GM12878 (cell line): ENCODE measurements around the gene TPRA1. TPM values are rescaled to one million over a fixed set of nuclear protein-coding genes. Genes with fewer than 3 reads are reported as not detected.

Experiments
- ATAC-seq: fragments of 200-7000 bp; cut with Tn5 transposase; 3 replicates; pipeline ENCODE4 v1.9.1; 2020; ENCODE audit warnings: mild to moderate bottlenecking, moderate library complexity
- BruUV-seq: library from RNA; stranded (reverse); fragments of 400-500 nt; replicated peaks from 2 replicates; lab custom pipeline; 2021; lab: Mats Ljungman, UMichigan
- CTCF ChIA-PET: fragments of 300-600 bp; sonication (Branson Sonifier 250); formaldehyde crosslinking; extraction: SDS; loops from one replicate; lab custom pipeline; 2021; ENCODE audit warnings: inconsistent platforms; lab: Yijun Ruan, JAX
- POLR2A ChIA-PET: fragments of 350-600 bp; formaldehyde crosslinking; extraction: SDS; loops from one replicate; lab custom pipeline; 2021; ENCODE audit warnings: inconsistent platforms; lab: Charles Lee
- RAD21 ChIA-PET: fragments of 300-600 bp; sonication (Branson Sonifier 250); formaldehyde crosslinking; loops from one replicate; lab custom pipeline; 2023; ENCODE audit warnings: antibody characterized with exemption; ENCODE audit not compliant: unreplicated experiment; lab: Charles Lee
- SMC1A ChIA-PET: fragments of 300-600 bp; sonication (Branson Sonifier 250); formaldehyde crosslinking; loops from one replicate; lab custom pipeline; 2023; ENCODE audit not compliant: unreplicated experiment, uncharacterized antibody; lab: Charles Lee
- DNase-seq: peaks from one replicate; pipeline ENCODE4 v3.0.0-alpha.2; 2011; ENCODE audit warnings: low read depth, low spot score
- FAIRE-seq: peaks from 3 replicates; lab custom pipeline; 2011; peaks lifted over from hg19 to GRCh38; lab: Jason Lieb, UNC
- H2AFZ ChIP-seq: 2 replicates; pipeline ENCODE4 v1.6.0; 2011; ENCODE audit warnings: low read depth, low read length, control low read depth; ENCODE audit not compliant: control insufficient read depth
- H3K27ac ChIP-seq: 2 replicates; pipeline ENCODE4 v1.5.1; 2011; ENCODE audit warnings: control low read depth; ENCODE audit not compliant: control insufficient read depth, insufficient read depth
- H3K27me3 ChIP-seq, 2 experiments: replicated peaks in 1 of 2; 2 replicates each; pipeline versions ENCODE4 v1.6.0 to v1.6.1; 2011; ENCODE audit warnings: low read length in 1 of 2; ENCODE audit not compliant: control insufficient read depth in 2 of 2, insufficient read depth in 2 of 2
- H3K36me3 ChIP-seq, 2 experiments: 2 replicates each; pipeline ENCODE4 v1.5.1; 2011; ENCODE audit warnings: low read length in 1 of 2; ENCODE audit not compliant: control insufficient read depth in 2 of 2, insufficient read depth in 2 of 2
- H3K4me1 ChIP-seq: 2 replicates; pipeline ENCODE4 v1.6.1; 2011; ENCODE audit warnings: mild to moderate bottlenecking, low read length, moderate library complexity, mixed read lengths; ENCODE audit not compliant: control insufficient read depth, insufficient read depth
- H3K4me2 ChIP-seq: 2 replicates; pipeline ENCODE4 v1.6.0; 2011; ENCODE audit warnings: control low read depth; ENCODE audit not compliant: control insufficient read depth, insufficient read depth
- H3K4me3 ChIP-seq: fragments of 200-600 bp; sonication (generic); 2 replicates; pipeline ENCODE4 v1.5.1; 2016
- H3K79me2 ChIP-seq: 2 replicates; pipeline ENCODE4 v1.6.0; 2011; ENCODE audit warnings: low read length; ENCODE audit not compliant: control insufficient read depth, insufficient read depth
- H3K9ac ChIP-seq: 2 replicates; pipeline ENCODE4 v1.8.0; 2011; ENCODE audit warnings: low read length, control low read depth, mixed read lengths; ENCODE audit not compliant: control insufficient read depth, insufficient read depth
- H3K9me3 ChIP-seq: replicated peaks from 3 replicates; pipeline ENCODE4 v1.5.1; 2011; ENCODE audit warnings: mild to moderate bottlenecking, low read length; ENCODE audit not compliant: control insufficient read depth, insufficient read depth
- H4K20me1 ChIP-seq: 2 replicates; pipeline ENCODE4 v1.6.0; 2011; ENCODE audit not compliant: control insufficient read depth, insufficient read depth
- EGR1 ChIP-seq, 2 experiments: IDR thresholded peaks; 1 replicate in 1 of 2; 2 replicates in 1 of 2; pipeline ENCODE4 v1.6.1; 2011 to 2012; ENCODE audit warnings: low read depth in 2 of 2, low read length in 2 of 2, borderline replicate concordance in 1 of 2, mild to moderate bottlenecking in 1 of 2, moderate library complexity in 1 of 2
- FOXM1 ChIP-seq: IDR thresholded peaks from 2 replicates; pipeline ENCODE4 v1.6.1; 2012; ENCODE audit warnings: low read depth, mild to moderate bottlenecking, inconsistent platforms, low read length, moderate library complexity
- HDGF ChIP-seq: fragments of 450-650 bp; IDR thresholded peaks from 2 replicates; pipeline ENCODE4 v1.6.1; 2016; ENCODE audit warnings: antibody characterized with exemption
- IRF3 ChIP-seq: fragments of 450-650 bp; IDR thresholded peaks from 2 replicates; pipeline ENCODE4 v1.6.1; 2014; ENCODE audit warnings: mild to moderate bottlenecking
- JUNB ChIP-seq: IDR thresholded peaks from 2 replicates; pipeline ENCODE4 v1.6.1; 2016; ENCODE audit warnings: antibody characterized with exemption, mild to moderate bottlenecking
- KLF5 ChIP-seq: fragments of 450-650 bp; IDR thresholded peaks from 2 replicates; pipeline ENCODE4 v1.6.1; 2014; ENCODE audit warnings: mild to moderate bottlenecking; ENCODE audit not compliant: partially characterized antibody
- MXI1 ChIP-seq: fragments of 150-350 bp; IDR thresholded peaks from 2 replicates; pipeline ENCODE4 v1.6.1; 2011; ENCODE audit warnings: low read depth, mild to moderate bottlenecking, inconsistent platforms, low read length, improper control_type of control experiment
- MYC ChIP-seq: IDR thresholded peaks from 2 replicates; pipeline ENCODE4 v1.6.1; 2011; ENCODE audit warnings: mild to moderate bottlenecking, low read length, moderate library complexity, inconsistent platforms; ENCODE audit not compliant: insufficient read depth, insufficient replicate concordance, insufficient read length, severe bottlenecking
- NFYA ChIP-seq: IDR thresholded peaks from 2 replicates; pipeline ENCODE4 v1.6.1; 2011; ENCODE audit warnings: low read depth, mild to moderate bottlenecking, low read length, improper control_type of control experiment, borderline replicate concordance
- NR2C1 ChIP-seq: fragments of 450-650 bp; IDR thresholded peaks from 2 replicates; pipeline ENCODE4 v1.6.1; 2017; ENCODE audit warnings: antibody characterized with exemption, mild to moderate bottlenecking, moderate library complexity
- NR2F1 ChIP-seq: fragments of 450-650 bp; conservative IDR thresholded peaks from 2 replicates; pipeline ENCODE4 v1.6.1; 2017; ENCODE audit warnings: mild to moderate bottlenecking
- RAD21 ChIP-seq: IDR thresholded peaks from 2 replicates; pipeline ENCODE4 v1.6.1; 2011; ENCODE audit warnings: mild to moderate bottlenecking, low read depth, low read length, moderate library complexity; ENCODE audit not compliant: insufficient read depth
- SMAD5 ChIP-seq: IDR thresholded peaks from 2 replicates; pipeline ENCODE4 v1.6.1; 2016; ENCODE audit warnings: antibody characterized with exemption, low read depth
- SMC3 ChIP-seq: IDR thresholded peaks from 2 replicates; pipeline ENCODE4 v1.6.1; 2011; ENCODE audit warnings: low read length, improper control_type of control experiment, borderline replicate concordance
- TAF1 ChIP-seq: IDR thresholded peaks from 2 replicates; pipeline ENCODE4 v1.6.1; 2011; ENCODE audit warnings: mild to moderate bottlenecking, low read depth, low read length, borderline replicate concordance
- TARDBP ChIP-seq: IDR thresholded peaks from 2 replicates; pipeline ENCODE4 v1.6.1; 2016; ENCODE audit warnings: borderline replicate concordance
- TBL1XR1 ChIP-seq: IDR thresholded peaks from 2 replicates; pipeline ENCODE4 v1.6.1; 2012; ENCODE audit warnings: low read depth, low read length, improper control_type of control experiment
- TCF3 ChIP-seq: IDR thresholded peaks from 2 replicates; pipeline ENCODE4 v1.6.1; 2012; ENCODE audit warnings: low read depth, mild to moderate bottlenecking, low read length, borderline replicate concordance; ENCODE audit not compliant: insufficient read depth
- ZNF24 ChIP-seq: fragments of 450-650 bp; IDR thresholded peaks from 2 replicates; pipeline ENCODE4 v1.6.1; 2017; ENCODE audit warnings: antibody characterized with exemption, mild to moderate bottlenecking
- ZNF274 ChIP-seq: IDR thresholded peaks from one replicate; pipeline ENCODE4 v1.8.0; 2011; ENCODE audit not compliant: insufficient read length, insufficient read depth
- WGBS: methylation state at CpG from one replicate; pipeline ENCODE4 v1.1.6; 2016; ENCODE audit warnings: low lambda C conversion rate; ENCODE audit not compliant: insufficient replicate concordance, insufficient coverage; ENCODE audit errors: missing lambda C conversion rate; 5-methylcytosine and 5-hydroxymethylcytosine counted together
- in situ Hi-C: fragments of 300-500 bp; cut with MboI; formaldehyde crosslinking; loops from 9 replicates; pipeline ENCODE4 v1.14.3; 2018; ENCODE audit warnings: mixed read lengths
- intact Hi-C: fragments of 100-400 bp; cut with micrococcal nuclease; formaldehyde crosslinking; loops from one replicate; pipeline ENCODE4 v1.14.2; 2022; ENCODE audit not compliant: unreplicated experiment
- polyA plus RNA-seq, 11 experiments: library from polyadenylated mRNA; depleted of rRNA in 4 of 11; unstranded in 6 of 11; stranded (reverse) in 5 of 11; fragments of >200 nt; fragmentation: Nextera tagmentation in 4 of 11; fragmentation: Illumina TruSeq in 1 of 11; extraction: Ambion mirVana in 4 of 11; extraction: Trizol in 1 of 11; gene quantifications; 1 replicate in 1 of 11; 2 replicates in 10 of 11; pipeline versions ENCODE4 v1.2.1 to v1.2.3, GENCODE V29; 2011 to 2016; ENCODE audit warnings: inconsistent platforms in 2 of 11, missing spikeins in 2 of 11, low read depth in 1 of 11
- total RNA-seq, 4 experiments: library from RNA; depleted of rRNA in 3 of 4; stranded (reverse); fragments of >200 nt in 3 of 4; fragmentation: Illumina TruSeq in 1 of 4; extraction: Trizol in 1 of 4; gene quantifications; 2 replicates each; pipeline versions ENCODE4 v1.2.1 to v1.2.3, GENCODE V29; 2013 to 2021
- TF ChIP-seq, protein P1 (sequence below): IDR thresholded peaks from 2 replicates; pipeline ENCODE4 v1.6.1; 2012; ENCODE audit warnings: low read depth, low read length, improper control_type of control experiment

TPRA1 gene
- total and polyA plus RNA-seq, 10 of the 15 experiments (the other 5 are each of a cell fraction or from before 2014, with no cell fraction given) = 1.8 to 39.6 (median 26.6) TPM

- 0 out of 2 replicates have a peak, but pooled peaks have one; percentile 18 for TF ChIP-seq MXI1
- peak; percentile 41; the same call in 1 of the 2 replicates for TF ChIP-seq NR2C1
- TF ChIP-seq NFYA = no peak
- TF ChIP-seq ZNF24 = no peak
- no peak for TF ChIP-seq MYC
- TF ChIP-seq TAF1 = no peak
- no peak for TF ChIP-seq JUNB
- TF ChIP-seq TBL1XR1 = no peak
- TF ChIP-seq SMAD5 = no peak
- TF ChIP-seq, protein P1, sequence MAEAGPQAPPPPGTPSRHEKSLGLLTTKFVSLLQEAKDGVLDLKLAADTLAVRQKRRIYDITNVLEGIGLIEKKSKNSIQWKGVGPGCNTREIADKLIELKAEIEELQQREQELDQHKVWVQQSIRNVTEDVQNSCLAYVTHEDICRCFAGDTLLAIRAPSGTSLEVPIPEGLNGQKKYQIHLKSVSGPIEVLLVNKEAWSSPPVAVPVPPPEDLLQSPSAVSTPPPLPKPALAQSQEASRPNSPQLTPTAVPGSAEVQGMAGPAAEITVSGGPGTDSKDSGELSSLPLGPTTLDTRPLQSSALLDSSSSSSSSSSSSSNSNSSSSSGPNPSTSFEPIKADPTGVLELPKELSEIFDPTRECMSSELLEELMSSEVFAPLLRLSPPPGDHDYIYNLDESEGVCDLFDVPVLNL = no peak
- no peak for TF ChIP-seq TCF3
- TF ChIP-seq NR2F1 = no peak
- TF ChIP-seq, all 136 proteins: peak for 9
Observed at GRCh38 chr3:127597020-127597771, 6.7 kb upstream of the TPRA1 start (continued).

GRCh38 chr3:127595303-127595702 is 4.8 kb upstream of the TPRA1 start:
- H3K4me3 ChIP-seq = no peak overlapping the region
- in situ Hi-C loops = no loop called here
- no peaks in the 10 kb centered on the region for H3K27me3 ChIP-seq
- peaks cover 18% of the 10 kb centered on the region for H3K4me1 ChIP-seq
- RAD21 ChIA-PET = no interaction called here
- intact Hi-C loops = loop anchor here (5.0 kb wide), 1 partner anchor 157 kb away; no protein-coding TSS in a partner anchor
- FAIRE-seq = no peak
- no peak for ATAC-seq
- H3K9ac ChIP-seq = no peak overlapping the region
- H2AFZ ChIP-seq = no peak overlapping the region
- peaks cover under 1 to 8% of the 10 kb centered on the region in 2 experiments; a peak in 3 of 4 replicates for H3K36me3 ChIP-seq
- no TSS peak for BruUV-seq
- no peaks in the 10 kb centered on the region for H3K9me3 ChIP-seq
- H3K4me2 ChIP-seq = no peak overlapping the region
- WGBS = 98% methylated on average over 4 of the region's 4 CpGs
- H3K27ac ChIP-seq = no peak overlapping the region
- POLR2A ChIA-PET = no interaction called here
- DNase-seq = no peak
- H3K79me2 ChIP-seq = peaks cover 30% of the 10 kb centered on the region
- SMC1A ChIA-PET = no interaction called here
- CTCF ChIA-PET = interaction anchor here (1.1 kb wide), 1 partner anchor 20 kb away, joined by 4 read pairs; no protein-coding TSS in a partner anchor
- no peaks in the 10 kb centered on the region for H4K20me1 ChIP-seq
- TF ChIP-seq EGR1 (IDR thresholded peaks at IDR 0.05; ENCODE audit: borderline replicate concordance in 1 of 2, low read depth in 2 of 2, low read length in 2 of 2) (no peak), IRF3 (no peak), NFYA (no peak), FOXM1 (no peak), KLF5 (no peak), ZNF274 (no peak), SMC3 (no peak), TARDBP (no peak), HDGF (no peak), RAD21 (no peak)
- TF ChIP-seq, protein P1 = no peak
